GM18517 (cell line): ENCODE measurements around the gene TSTD1.
"Not testable (repeated sequence)": the region's sequence is repeated elsewhere in the genome, so short reads cannot be mapped to it uniquely, and the experiment has no call there.

Source experiments
- ATAC-seq: cut with Tn5 transposase; IDR thresholded peaks from one replicate; pipeline ENCODE4 v1.9.1; 2021; ENCODE audit warnings: mild to moderate bottlenecking, moderate library complexity; ENCODE audit not compliant: unreplicated experiment

TSTD1 gene

GRCh38 chr1:161009602-161010211 is 29.1 kb downstream of the TSTD1 start:
- ATAC-seq, result no peak

GRCh38 chr1:161008869-161009510 is 29.8 kb downstream of the TSTD1 start:
- ATAC-seq, result no peak

DNA sequence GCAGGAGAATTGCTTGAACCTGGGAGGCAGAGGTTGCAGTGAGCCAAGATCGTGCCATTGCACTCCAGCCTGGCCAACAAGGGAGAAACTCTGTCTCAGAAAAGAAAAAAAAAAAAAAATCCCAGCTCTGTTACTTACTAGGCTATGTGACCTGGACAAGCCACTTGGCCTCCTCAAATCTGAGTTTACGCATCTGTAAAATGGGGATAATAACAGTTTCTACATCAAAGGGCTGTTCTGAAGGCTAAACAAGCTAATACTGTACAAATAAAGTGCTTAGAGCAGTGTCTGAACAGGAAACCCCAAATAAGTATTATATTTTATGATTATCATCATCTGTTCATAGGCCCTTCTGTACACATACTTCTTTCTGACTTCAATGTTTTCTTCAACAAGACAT is 31.4 kb downstream of the TSTD1 start:
- no peak for ATAC-seq

DNA sequence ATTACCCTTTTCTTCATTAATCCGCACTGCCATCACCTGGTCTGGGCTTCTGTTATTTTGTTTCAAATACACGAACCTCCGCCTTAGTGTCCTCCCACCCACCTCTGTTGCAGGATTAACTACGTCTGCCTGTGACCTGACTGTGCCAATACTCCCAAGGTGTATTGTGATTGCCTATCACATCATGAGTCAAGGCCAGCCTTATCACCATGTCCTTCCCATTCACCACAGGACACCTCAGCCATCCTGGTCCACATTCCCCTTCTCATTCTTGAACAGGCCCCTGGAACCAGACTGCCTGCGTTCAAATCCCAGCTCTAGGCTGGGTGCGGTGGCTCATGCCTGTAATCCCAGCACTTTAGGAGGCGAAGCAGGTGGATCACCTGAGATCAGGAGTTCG is 32.2 kb downstream of the TSTD1 start:
- ATAC-seq, result no peak

DNA sequence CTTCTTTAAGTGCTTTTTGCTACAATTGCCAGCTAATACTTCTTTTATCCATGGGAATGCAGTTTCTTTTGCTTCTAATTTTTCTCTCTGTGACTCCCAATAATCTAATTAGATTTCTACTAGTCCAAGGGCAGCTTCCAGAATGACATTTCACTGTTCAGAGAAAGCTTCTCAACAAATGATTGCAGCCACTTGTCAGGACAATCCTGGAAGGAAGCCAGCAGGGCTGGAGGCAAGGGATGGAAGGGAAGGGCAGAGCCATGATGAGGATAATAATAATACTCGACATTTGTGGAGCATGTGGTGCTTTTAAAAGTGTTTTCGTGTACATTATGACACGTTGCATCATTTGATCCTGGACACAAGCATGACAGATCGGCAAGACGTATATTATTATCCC is 37.2 kb downstream of the TSTD1 start:
- no peak for ATAC-seq

GRCh38 chr1:161000736-161001480 is 37.9 kb downstream of the TSTD1 start:
- ATAC-seq, result no peak

- ATAC-seq, result no peak
These were observed 39.4 kb downstream of the TSTD1 start for GRCh38 chr1:160999376-160999775.

DNA sequence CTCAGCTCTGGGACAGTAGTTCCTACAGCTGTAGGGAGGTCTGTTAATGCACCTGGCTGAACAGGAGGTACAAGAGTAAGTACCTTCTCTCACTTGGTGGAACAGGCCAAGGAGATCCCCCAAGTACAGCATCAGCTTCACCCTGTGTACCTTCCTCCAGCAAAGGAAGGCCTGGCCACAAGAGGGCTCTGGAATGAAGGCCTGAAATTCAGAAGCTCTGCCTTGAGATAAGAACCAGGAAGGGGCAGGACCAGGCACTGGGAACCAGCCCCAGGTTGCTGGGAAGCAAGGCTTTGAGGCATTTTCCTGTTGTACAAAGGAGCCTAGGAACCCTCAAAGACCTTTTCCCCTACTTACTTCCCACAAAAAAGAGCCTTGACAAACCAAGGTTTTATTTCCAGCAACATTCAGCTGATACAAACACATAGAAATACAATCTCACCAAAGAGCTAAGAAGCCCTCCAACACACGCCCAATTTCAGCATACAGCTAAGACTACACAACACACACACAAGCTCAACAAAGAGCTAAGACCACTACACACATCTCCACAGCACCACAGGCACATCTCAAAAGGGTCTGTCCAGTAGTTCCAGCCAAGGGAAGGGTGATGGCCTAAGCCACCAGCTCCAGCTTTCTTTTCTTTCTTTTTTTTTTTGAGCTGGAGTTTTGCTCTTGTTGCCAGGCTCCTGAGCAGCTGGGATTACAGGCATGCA is 41.3 kb downstream of the TSTD1 start:
- no peak for ATAC-seq

DNA sequence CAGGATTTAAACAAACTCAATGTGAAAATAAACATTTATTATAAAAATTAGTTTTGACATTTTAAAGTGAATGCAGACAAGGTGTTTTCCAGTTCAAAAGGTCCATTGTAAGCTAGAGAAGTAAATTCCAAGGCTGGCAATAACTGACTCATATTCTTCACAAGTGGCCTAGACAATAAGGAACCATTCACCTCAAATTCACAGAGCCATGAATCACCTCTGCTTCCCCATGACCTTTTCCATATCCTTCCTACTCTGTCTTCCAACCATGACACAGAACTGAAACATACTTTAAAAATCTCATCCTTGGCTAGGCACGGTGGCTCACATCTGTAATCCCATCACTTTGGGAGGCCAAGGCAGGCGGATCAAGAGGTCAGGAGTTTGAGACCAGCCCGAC is 42.6 kb downstream of the TSTD1 start:
- no peak for ATAC-seq

GRCh38 chr1:160993544-160994193 is 45.1 kb downstream of the TSTD1 start:
- no peak for ATAC-seq

DNA sequence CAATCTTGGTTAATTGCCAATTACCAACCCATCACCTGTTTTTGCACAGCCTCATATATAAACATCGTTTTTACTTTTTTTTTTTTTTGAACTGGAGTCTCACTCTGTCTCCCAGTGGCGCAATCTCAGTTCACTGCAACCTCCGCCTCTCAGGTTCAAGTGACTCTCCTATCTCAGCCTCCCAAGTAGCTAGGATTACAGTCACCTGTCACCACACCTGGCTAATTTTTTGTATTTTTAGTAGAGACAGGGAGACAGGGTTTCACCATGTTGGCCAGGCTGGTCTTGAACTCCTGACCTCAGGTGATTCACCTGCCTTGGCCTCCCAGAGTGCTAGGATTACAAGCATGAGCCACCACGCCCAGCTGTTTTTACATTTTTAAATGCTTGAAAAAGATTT is 46.7 kb downstream of the TSTD1 start:
- ATAC-seq, result not testable (repeated sequence)
